Measurements from ENCODE around the gene PIP4K2A. TPM values are rescaled to one million over a fixed set of nuclear protein-coding genes. Genes with fewer than 3 reads are reported as not detected.

PIP4K2A gene
- total and polyA plus RNA-seq, 7 donors = 2.3 to 9.7 (median 6.4) TPM

DNA sequence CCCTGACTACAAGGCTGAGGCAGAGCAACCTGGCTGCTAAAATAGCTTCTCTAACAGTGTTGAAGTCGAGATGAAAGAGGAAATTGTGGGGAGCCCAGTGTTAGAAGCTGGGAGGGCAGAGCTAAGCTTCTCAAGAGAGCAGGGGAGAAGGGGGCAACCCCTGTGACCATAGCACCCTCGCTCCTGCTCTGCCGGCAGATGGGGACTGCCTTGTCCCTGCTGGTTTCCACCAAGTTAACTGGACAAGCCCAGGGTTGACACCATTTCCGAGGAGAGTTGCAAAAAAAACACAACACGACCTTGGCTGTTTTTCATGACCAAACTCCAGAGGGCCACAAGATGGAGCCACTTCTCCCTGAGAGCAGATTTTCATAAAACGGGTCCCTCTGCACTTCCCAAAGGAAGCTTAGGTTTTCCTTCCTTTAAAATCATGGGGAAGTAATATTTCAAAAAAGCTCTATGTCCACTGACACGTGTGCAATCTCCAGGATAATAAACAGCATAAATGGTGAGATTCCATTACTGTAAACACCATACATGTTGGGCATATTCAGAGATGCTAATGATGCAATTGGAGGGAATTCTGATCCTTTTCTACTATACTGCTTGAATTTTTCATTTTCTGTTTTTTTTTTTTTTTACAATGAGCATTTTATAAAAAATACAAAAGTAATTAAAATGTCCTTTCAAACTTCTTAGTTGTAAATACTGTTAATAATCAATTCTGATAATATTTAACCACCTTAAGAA, 140.4 kb downstream of the PIP4K2A start:
- Histone ChIP-seq H3K4me1 (no peaks in the 10 kb centered on the region), H3K27me3 (ENCODE audit: insufficient read depth in 3 of 3, low read length in 2 of 3) (no peaks in the 10 kb centered on the region), H3K36me3 (ENCODE audit: insufficient read depth in 1 of 2, low read depth in 1 of 2) (no peaks in the 10 kb centered on the region), H3K9me3 (no peaks in the 10 kb centered on the region), H3K27ac (no peak overlapping the region), H3K4me3 (no peak overlapping the region)
- DNase-seq = no peak
- peak in 1 of 4 donors; percentile 42 for ATAC-seq
- intact Hi-C loops (cut with DNase I) = no loop called here
- TF ChIP-seq, protein P1, sequence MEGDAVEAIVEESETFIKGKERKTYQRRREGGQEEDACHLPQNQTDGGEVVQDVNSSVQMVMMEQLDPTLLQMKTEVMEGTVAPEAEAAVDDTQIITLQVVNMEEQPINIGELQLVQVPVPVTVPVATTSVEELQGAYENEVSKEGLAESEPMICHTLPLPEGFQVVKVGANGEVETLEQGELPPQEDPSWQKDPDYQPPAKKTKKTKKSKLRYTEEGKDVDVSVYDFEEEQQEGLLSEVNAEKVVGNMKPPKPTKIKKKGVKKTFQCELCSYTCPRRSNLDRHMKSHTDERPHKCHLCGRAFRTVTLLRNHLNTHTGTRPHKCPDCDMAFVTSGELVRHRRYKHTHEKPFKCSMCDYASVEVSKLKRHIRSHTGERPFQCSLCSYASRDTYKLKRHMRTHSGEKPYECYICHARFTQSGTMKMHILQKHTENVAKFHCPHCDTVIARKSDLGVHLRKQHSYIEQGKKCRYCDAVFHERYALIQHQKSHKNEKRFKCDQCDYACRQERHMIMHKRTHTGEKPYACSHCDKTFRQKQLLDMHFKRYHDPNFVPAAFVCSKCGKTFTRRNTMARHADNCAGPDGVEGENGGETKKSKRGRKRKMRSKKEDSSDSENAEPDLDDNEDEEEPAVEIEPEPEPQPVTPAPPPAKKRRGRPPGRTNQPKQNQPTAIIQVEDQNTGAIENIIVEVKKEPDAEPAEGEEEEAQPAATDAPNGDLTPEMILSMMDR (IDR thresholded peaks at IDR 0.05) = no peak
- WGBS, 3 donors = 64 to 75% (median 66%) methylated on average over 7 of the region's 7 CpGs

DNA sequence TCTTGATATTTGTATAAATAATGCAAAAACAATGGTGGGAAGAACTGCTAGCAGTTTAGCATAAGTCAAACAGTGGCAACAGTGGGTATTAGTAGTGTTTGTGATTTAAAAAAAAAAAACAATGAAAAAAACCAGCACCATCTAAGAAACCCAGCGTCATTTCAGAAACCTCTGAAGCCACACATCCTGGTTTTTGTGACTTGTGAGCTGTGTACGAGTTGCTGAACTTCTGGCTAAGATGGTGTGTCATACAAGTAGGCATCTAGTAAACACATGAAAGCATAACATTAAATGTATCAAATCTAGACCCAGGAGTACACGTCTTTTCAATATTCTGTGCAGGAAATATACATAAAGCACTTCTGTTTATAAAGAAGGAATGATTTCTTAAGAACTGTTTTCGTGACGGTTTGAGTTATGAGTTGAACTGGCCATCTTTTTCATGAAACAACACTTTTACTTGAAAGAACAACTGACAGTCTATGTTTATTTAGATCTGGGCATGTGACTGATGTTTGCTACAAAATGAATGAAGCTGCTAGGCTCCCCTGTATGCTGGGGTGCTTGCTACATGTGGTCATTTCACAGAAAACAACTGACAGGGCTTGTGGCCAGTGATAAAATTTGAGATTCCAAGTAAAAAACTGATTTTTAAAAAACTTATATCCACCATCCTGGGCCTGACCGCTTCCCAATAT, 143.5 kb downstream of the PIP4K2A start:
- no peak for ATAC-seq
- intact Hi-C loops (cut with DNase I) = no loop called here
- Histone ChIP-seq H3K4me3 (no peak overlapping the region), H3K36me3 (ENCODE audit: insufficient read depth in 1 of 2, low read depth in 1 of 2) (no peaks in the 10 kb centered on the region), H3K4me1 (no peaks in the 10 kb centered on the region), H3K27ac (no peak overlapping the region), H3K27me3 (ENCODE audit: insufficient read depth in 3 of 3, low read length in 2 of 3) (no peaks in the 10 kb centered on the region), H3K9me3 (no peaks in the 10 kb centered on the region)
- 80 to 88% (median 81%) methylated on average over 6 of the region's 6 CpGs for WGBS, 3 donors
- TF ChIP-seq, protein P1 (IDR thresholded peaks at IDR 0.05) = no peak
- DNase-seq = no peak

DNA sequence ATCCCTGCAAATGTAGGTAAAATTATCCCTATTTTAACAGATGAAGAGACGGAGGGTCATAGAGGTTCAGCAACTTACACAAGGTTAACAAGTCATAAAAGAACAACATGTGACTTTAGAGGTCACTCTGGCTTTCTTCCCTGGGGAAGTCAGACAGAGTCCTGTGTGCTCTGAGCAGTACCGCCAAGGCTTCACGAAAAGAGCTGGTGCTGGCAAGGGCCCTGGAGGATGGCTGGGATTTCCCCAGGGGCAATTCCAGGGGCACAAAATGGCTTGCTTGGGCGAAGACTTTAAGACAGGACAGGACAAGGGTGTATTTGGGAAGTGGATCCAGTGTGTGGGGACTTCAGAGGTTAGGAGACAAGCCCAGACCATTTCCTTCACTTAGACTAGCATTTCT, 144.1 kb downstream of the PIP4K2A start:
- ATAC-seq = peak in 1 of 4 donors; percentile 26
- 34 to 77% (median 55%) methylated on average over 4 of the region's 4 CpGs for WGBS, 3 donors
- Histone ChIP-seq H3K4me3 (no peak overlapping the region), H3K9me3 (no peaks in the 10 kb centered on the region), H3K27me3 (ENCODE audit: insufficient read depth in 3 of 3, low read length in 2 of 3) (no peaks in the 10 kb centered on the region), H3K27ac (no peak overlapping the region), H3K36me3 (ENCODE audit: insufficient read depth in 1 of 2, low read depth in 1 of 2) (no peaks in the 10 kb centered on the region), H3K4me1 (no peaks in the 10 kb centered on the region)
- no peak for DNase-seq
- intact Hi-C loops (cut with DNase I) = no loop called here
- TF ChIP-seq, protein P1 (IDR thresholded peaks at IDR 0.05) = no peak

DNA sequence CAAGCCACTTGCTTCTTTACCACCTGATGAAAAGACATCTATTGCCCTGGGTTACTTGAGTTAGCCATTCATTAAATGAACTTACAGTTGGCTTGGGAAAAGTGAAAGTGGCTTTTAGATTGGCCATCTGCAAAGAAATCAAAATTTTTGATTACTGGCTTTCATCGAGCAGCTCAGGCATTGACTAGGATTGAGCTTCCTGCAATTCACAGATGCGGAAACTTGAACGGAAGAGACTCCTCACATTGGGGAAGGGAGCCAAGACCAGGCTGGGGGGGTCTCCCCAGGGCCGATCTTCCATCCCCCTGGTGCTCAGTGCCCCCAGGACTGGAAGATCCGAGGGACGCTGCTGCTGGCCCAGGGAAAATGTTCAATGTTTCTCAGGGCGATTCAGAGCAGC, 145.4 kb downstream of the PIP4K2A start:
- intact Hi-C loops (cut with DNase I) = no loop called here
- Histone ChIP-seq H3K4me1 (no peaks in the 10 kb centered on the region), H3K9me3 (no peaks in the 10 kb centered on the region), H3K4me3 (no peak overlapping the region), H3K27me3 (ENCODE audit: insufficient read depth in 3 of 3, low read length in 2 of 3) (no peaks in the 10 kb centered on the region), H3K36me3 (ENCODE audit: insufficient read depth in 1 of 2, low read depth in 1 of 2) (peaks cover 0 to 5% of the 10 kb centered on the region in 2 donors), H3K27ac (no peak overlapping the region)
- ATAC-seq = no peak
- whole genome bisulfite sequencing, 3 donors = 74 to 82% (median 79%) methylated on average over 7 of the region's 7 CpGs
- TF ChIP-seq, protein P1 (IDR thresholded peaks at IDR 0.05) = no peak
- no peak for DNase-seq

Measured in psoas muscle (tissue), 8 donors.